GM18517 (cell line): ENCODE data around the gene PAX8.

Experiments used
- ATAC-seq: cut with Tn5 transposase; IDR thresholded peaks from one replicate; pipeline ENCODE4 v1.9.1; 2021; ENCODE audit warnings: mild to moderate bottlenecking, moderate library complexity; ENCODE audit not compliant: unreplicated experiment

PAX8 gene

GRCh38 chr2:113238871-113239839 lies 39.6 kb downstream of the PAX8 start:
- no peak for ATAC-seq

- no peak for ATAC-seq
Observed at GRCh38 chr2:113237604-113238160, 41.0 kb downstream of the PAX8 start.

DNA sequence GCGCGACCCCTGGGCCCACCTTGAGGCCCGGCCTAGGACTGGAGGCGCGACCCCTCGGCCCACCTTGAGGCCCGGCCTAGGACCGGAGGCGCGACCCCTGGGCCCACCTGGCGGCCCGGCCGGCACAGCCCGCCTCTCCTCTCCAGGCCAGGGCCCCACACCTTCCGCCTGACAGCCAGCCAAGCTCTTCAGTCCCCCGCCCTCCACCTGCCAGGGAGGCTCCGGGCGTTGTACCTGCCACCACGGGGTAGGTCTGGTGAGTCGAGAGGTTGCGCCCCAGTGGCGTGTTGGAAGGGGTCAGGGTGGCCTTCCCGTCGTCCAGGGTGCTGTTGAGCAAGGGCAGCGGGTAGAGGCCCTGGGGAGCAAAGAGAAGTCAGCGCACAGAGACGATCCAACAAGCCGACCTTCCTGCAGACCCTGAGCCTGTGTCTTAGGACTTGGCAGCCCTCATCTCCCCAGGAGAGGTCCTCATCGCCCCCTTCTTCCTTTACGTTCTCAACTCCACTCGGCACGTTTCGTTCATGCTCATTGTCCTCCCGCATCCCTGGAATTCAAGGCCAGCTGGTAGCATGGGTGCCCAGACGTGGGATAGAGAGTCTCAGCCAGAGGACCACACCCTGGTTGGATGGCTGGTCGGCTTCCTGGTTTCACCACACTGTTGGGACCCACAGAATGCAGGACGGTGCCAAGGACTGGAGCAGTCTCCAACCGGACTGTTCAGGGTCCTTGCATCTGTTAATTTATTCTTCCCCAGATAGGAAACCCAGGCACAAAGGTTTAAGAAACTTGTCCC lies 42.2 kb downstream of the PAX8 start:
- no peak for ATAC-seq

DNA sequence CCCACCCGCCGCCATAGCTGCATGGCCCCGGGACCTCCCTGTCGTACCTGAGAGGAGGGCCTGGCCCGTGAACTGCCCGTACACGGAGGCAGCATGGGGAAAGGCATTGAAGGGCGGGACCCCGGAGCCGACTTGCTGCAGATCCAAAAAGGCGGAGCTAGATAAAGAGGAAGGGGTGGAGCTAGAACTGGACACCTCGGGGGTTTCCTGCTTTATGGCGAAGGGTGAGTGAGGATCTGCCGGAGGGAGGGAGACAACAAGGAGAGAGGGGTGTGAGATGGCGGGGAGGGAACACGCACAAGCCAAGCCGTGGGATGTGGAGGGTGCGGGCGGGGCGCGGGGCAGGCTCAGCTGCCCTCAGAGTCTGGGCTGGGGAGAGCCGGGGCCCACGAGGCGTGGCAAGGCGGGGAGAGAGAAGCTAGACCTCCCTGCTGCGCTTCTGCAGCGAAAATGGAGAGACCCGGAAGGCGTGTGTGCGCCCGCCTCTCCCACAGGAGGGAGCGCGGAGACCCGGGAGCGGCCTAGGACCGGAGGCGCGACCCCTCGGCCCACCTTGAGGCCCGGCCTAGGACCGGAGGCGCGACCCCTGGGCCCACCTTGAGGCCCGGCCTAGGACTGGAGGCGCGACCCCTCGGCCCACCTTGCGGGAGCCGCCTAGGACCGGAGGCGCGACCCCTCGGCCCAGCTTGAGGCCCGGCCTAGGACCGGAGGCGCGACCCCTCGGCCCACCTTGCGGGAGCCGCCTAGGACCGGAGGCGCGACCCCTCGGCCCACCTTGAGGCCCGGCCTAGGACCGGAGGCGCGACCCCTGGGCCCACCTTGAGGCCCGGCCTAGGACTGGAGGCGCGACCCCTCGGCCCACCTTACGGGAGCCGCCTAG lies 43.1 kb downstream of the PAX8 start:
- ATAC-seq = peak; percentile 87

DNA sequence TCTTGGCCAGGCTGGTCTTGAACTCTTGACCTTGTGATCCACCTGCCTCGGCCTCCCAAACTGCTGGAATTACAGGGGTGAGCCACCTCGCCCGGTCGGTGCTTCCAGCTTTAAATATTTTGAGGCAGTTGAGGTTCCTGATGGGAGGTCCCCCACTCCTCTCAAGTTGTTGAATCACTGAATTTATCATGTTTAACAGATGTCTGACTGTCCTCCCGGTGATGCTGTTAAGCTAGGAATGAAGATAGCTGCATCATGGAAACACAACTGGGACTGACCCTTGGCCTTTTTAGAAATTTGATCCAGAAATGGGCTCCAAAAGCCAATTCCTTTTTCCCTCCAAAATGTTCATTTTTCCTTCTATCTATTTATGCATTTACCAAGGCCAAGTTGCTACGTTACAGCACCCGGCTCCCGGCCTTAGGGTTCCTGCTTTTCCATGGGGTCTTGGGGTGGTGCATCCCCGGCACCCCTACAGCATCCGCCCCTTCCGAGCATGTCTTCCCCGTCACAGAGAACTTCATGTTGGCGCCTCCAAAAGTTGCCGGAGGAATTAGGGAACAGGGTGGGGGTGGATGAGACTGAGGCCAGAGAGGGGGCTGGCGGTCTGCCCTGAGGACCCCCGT lies 43.9 kb downstream of the PAX8 start:
- peak; percentile 28 for ATAC-seq

GRCh38 chr2:113233593-113234550 lies 44.8 kb downstream of the PAX8 start:
- no peak for ATAC-seq

- ATAC-seq = no peak
Observed at GRCh38 chr2:113232740-113233139, 46.0 kb downstream of the PAX8 start.

- no peak for ATAC-seq
Observed at GRCh38 chr2:113232123-113232522, 46.6 kb downstream of the PAX8 start.

DNA sequence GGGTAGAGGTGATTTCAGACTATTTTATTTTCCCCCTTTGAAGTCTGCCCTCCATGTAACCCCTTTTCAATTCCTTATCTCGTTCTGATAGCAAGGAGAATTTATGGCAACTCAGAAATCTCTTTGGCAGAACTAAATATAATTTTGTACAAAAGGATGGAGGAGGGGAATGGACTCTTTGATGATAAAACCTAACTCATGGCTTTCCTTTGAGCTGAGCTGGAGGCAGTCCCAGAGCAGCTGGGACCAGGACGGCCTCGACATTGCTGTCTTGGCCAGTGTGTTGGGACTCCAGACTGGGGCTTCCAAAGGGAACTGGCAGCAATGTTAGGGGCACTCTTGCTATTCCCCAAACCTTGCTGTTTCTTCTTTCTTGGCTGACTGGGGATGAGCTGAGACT lies 47.7 kb downstream of the PAX8 start:
- ATAC-seq = no peak

GRCh38 chr2:113230531-113230930 lies 48.2 kb downstream of the PAX8 start:
- ATAC-seq = no peak

GRCh38 chr2:113229795-113230194 lies 48.9 kb downstream of the PAX8 start:
- no peak for ATAC-seq

DNA sequence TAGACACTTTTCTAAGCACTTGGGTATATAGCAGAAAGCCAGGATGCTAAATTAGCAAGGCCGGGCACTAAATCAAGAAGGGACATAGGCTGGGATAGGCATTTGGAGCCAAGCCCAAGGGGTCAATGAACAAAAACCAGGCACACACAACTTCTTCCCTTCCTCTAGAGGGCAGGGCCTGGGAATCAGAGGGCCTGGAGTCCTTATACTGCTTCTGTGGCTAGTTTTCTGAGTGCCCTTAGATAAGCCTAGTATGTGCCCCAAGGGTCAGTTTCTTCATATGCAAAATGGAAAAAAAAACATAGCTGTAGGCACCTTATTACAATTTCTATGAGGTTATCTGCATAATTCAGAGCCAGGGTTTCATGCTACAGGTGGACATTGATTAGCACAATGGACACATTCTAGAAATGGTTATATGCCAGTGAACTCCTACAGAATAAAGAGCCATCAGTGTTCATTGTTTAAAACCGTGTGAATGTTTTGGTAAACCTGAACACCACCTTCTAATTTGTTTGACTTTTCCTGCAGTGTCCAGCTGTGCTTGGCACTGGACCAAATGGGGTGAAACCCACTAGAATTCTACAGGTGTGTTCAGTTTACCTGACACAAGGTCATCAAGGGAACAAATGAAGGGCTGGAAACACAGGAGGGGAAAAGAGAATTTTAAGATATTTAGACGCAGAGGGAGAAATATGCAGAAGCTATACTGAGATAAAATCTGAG lies 49.6 kb downstream of the PAX8 start:
- ATAC-seq = no peak

DNA sequence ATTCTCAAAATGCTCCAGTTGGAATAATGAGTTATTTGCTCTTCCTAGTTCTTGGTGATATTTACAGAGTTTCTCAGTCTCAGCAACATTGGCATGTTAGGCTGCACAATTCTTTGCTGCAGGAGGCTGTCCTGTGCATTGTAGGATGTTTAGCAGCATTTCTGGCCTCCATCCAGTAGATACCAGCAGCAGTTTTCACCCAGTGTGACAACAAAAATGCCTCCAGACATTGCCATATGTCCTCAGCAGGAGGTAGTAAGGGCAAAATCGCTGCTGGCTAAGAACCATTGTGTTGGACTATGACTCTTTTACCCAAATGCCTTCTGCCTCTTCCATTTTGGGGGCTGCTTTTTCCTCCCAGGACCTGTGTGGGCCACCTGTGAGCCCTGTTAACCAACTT lies 50.4 kb downstream of the PAX8 start:
- ATAC-seq = no peak

DNA sequence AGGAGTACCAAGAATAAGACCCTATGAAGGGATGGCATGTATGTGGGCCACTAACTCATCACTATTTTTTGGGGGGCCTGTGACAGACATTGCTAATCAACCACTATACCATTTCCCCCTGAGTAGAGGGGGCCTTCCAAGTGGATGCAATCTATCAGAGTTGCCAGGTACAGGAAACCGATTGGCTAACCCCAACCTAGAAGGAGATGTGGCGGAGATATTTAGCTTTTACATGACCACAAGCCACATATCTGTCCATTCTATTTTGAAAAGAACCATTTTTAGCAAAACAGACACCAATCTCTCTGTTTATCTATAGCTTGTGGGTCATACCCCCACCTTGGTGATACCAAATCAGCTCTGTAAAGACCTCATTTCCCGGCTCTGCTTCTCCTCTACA lies 51.0 kb downstream of the PAX8 start:
- no peak for ATAC-seq

DNA sequence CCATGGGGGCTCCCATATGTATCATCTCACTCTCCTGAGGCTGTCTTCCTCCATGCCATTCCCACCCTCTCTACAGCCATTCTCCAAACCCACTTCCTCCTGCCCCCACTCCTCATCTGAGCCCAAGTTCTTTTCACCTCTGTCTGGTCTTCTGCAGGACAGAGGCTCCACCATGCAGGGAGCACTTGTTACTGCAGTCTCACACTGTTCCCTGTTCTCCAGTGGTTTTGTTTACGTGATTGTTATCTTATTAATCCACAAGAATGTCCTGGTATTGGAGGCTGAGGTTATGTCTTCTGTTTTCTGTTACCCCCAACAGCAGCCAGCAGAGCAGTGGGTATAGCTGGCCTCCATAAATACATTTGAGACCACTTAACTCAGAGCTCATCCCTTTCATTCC lies 51.4 kb downstream of the PAX8 start:
- ATAC-seq = no peak

- no peak for ATAC-seq
Observed at GRCh38 chr2:113226462-113226861, 52.3 kb downstream of the PAX8 start.

GRCh38 chr2:113225263-113226259 lies 53.2 kb downstream of the PAX8 start:
- ATAC-seq = no peak
